ENCODE measurements around the gene CLDN14. TPM values are rescaled to one million over a fixed set of nuclear protein-coding genes. Genes with fewer than 3 reads are reported as not detected.

Gene CLDN14
- total RNA-seq, 2 donors from 2014 or later: not detected

- intact Hi-C loops (cut with DNase I): no loop called here
- no peak overlapping the region for H3K27ac ChIP-seq
- TF ChIP-seq POLR2AphosphoS5 (IDR thresholded peaks at IDR 0.05): no peak
- no peak for TF ChIP-seq CTCF (IDR thresholded peaks at IDR 0.05)
- no peak for TF ChIP-seq POLR2A (IDR thresholded peaks at IDR 0.05)
- no peak overlapping the region for H3K4me3 ChIP-seq
- WGBS: 83% methylated on average over 6 of the region's 6 CpGs
- no peaks in the 10 kb centered on the region for H3K4me1 ChIP-seq (replicated peaks)
- no peak for DNase-seq (ENCODE audit: low spot score)
- no peaks in the 10 kb centered on the region for H3K9me3 ChIP-seq
- H3K36me3 ChIP-seq: no peaks in the 10 kb centered on the region
- no peaks in the 10 kb centered on the region for H3K27me3 ChIP-seq (replicated peaks; ENCODE audit: insufficient read depth)
Observed at GRCh38 chr21:36474591-36474990, 5.3 kb downstream of the CLDN14 start.

- H3K4me3 ChIP-seq: no peak overlapping the region
- TF ChIP-seq CTCF (IDR thresholded peaks at IDR 0.05): no peak
- no peak for TF ChIP-seq POLR2AphosphoS5 (IDR thresholded peaks at IDR 0.05)
- TF ChIP-seq POLR2A (IDR thresholded peaks at IDR 0.05): no peak
- H3K9me3 ChIP-seq: no peaks in the 10 kb centered on the region
- H3K27ac ChIP-seq: no peak overlapping the region
- H3K36me3 ChIP-seq: no peaks in the 10 kb centered on the region
- no peaks in the 10 kb centered on the region for H3K4me1 ChIP-seq (replicated peaks)
- 94% methylated on average over 1 of the region's 1 CpG for WGBS
- no peak for DNase-seq (ENCODE audit: low spot score)
- no peaks in the 10 kb centered on the region for H3K27me3 ChIP-seq (replicated peaks; ENCODE audit: insufficient read depth)
- intact Hi-C loops (cut with DNase I): no loop called here
Observed at GRCh38 chr21:36473203-36473602, 6.7 kb downstream of the CLDN14 start.

GRCh38 chr21:36472377-36472776 is 7.5 kb downstream of the CLDN14 start:
- Histone ChIP-seq H3K4me1 (replicated peaks) (no peaks in the 10 kb centered on the region), H3K9me3 (no peaks in the 10 kb centered on the region), H3K27ac (no peak overlapping the region), H3K4me3 (no peak overlapping the region), H3K27me3 (replicated peaks; ENCODE audit: insufficient read depth) (no peaks in the 10 kb centered on the region), H3K36me3 (no peaks in the 10 kb centered on the region)
- intact Hi-C loops (cut with DNase I): no loop called here
- no peak for DNase-seq (ENCODE audit: low spot score)
- 96% methylated on average over 2 of the region's 2 CpGs for WGBS
- no peak for TF ChIP-seq POLR2A (IDR thresholded peaks at IDR 0.05)
- TF ChIP-seq POLR2AphosphoS5 (IDR thresholded peaks at IDR 0.05): no peak
- no peak for TF ChIP-seq CTCF (IDR thresholded peaks at IDR 0.05)

GRCh38 chr21:36471254-36471723 is 8.6 kb downstream of the CLDN14 start:
- Histone ChIP-seq H3K36me3 (no peaks in the 10 kb centered on the region), H3K4me3 (no peak overlapping the region), H3K4me1 (replicated peaks) (no peaks in the 10 kb centered on the region), H3K27me3 (replicated peaks; ENCODE audit: insufficient read depth) (no peaks in the 10 kb centered on the region), H3K9me3 (no peaks in the 10 kb centered on the region), H3K27ac (no peak overlapping the region)
- 97% methylated on average over 1 of the region's 1 CpG for WGBS
- intact Hi-C loops (cut with DNase I): no loop called here
- no peak for DNase-seq (ENCODE audit: low spot score)
- TF ChIP-seq CTCF (IDR thresholded peaks at IDR 0.05) (no peak), POLR2A (IDR thresholded peaks at IDR 0.05) (no peak), POLR2AphosphoS5 (IDR thresholded peaks at IDR 0.05) (no peak)

GRCh38 chr21:36470294-36470693 is 9.6 kb downstream of the CLDN14 start:
- Histone ChIP-seq H3K4me1 (replicated peaks) (no peaks in the 10 kb centered on the region), H3K27me3 (replicated peaks; ENCODE audit: insufficient read depth) (no peaks in the 10 kb centered on the region), H3K27ac (no peak overlapping the region), H3K36me3 (no peaks in the 10 kb centered on the region), H3K9me3 (no peaks in the 10 kb centered on the region), H3K4me3 (no peak overlapping the region)
- intact Hi-C loops (cut with DNase I): no loop called here
- 83% methylated on average over 10 of the region's 10 CpGs for WGBS
- DNase-seq (ENCODE audit: low spot score): no peak
- TF ChIP-seq POLR2AphosphoS5 (IDR thresholded peaks at IDR 0.05) (no peak), POLR2A (IDR thresholded peaks at IDR 0.05) (no peak), CTCF (IDR thresholded peaks at IDR 0.05) (no peak)

Data from prostate gland (tissue), 2 donors.